Measurements from ENCODE around the gene COMMD10. TPM values are rescaled to one million over a fixed set of nuclear protein-coding genes. Genes with fewer than 3 reads are reported as not detected.

Gene COMMD10
- total RNA-seq, 2 experiments from 2014 or later, result 16.7 to 20.8 TPM

DNA sequence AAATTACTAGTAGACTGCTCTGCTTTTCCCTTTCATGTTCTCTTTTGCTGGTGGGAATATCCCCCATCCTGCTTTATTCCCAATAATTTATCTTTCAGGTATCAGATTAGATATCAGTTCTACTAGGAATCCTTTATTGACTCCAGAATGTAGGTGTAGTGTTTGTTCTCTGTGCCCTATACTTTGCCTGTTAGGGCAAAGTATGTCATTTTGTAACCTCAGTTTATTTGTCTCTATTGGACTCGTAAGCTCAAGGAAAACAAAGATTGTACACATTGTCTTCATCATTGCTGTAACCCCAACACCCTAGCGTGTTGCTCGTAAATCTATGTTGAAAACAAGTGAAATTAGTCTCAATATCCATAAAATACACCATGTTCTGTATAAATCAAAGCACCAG lies 190.5 kb downstream of the COMMD10 start:
- Mint-ChIP-seq H3K36me3 (ENCODE audit: low read depth) (peaks cover 28% of the 10 kb centered on the region), H3K4me3 (no peak overlapping the region), H3K27ac (no peak overlapping the region), H3K27me3 (no peaks in the 10 kb centered on the region), H3K4me1 (ENCODE audit: low read depth) (peaks cover 5% of the 10 kb centered on the region), H3K9me3 (peaks cover 30% of the 10 kb centered on the region)
- ChIA-PET CTCF (no interaction called here), POLR2A (no interaction called here)
- ATAC-seq (no peak), DNase-seq (no peak)
- TF ChIP-seq CTCF (IDR thresholded peaks at IDR 0.05), result no peak
- intact Hi-C loops (cut with micrococcal nuclease), result no loop called here

DNA sequence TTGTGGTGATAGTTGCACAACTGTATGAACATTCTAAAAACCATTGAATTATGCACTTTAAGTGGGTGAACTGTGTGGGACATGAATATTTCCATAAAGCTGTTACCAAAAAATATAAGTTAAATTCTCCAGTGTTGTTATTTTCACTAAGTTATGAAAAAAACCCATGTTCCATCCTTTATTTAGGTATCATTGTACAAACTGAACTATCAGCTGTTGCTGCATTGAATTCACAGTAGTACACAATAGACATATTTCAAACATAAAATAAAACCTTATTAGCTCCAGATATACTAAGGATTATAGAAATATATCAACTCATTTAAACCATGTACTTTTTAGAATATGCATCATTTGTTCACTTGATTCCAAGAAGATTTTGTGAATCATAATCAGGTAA lies 192.1 kb downstream of the COMMD10 start:
- no peaks in the 10 kb centered on the region for H3K27me3 Mint-ChIP-seq
- DNase-seq, result no peak
- H3K4me1 Mint-ChIP-seq (ENCODE audit: low read depth), result peaks cover 12% of the 10 kb centered on the region
- no peak for ATAC-seq
- peaks cover 24% of the 10 kb centered on the region for H3K36me3 Mint-ChIP-seq (ENCODE audit: low read depth)
- no peak overlapping the region for H3K4me3 Mint-ChIP-seq
- intact Hi-C loops (cut with micrococcal nuclease), result no loop called here
- peaks cover 26% of the 10 kb centered on the region for H3K9me3 Mint-ChIP-seq
- ChIA-PET POLR2A (no interaction called here), CTCF (no interaction called here)
- no peak for TF ChIP-seq CTCF (IDR thresholded peaks at IDR 0.05)
- no peak overlapping the region for H3K27ac Mint-ChIP-seq

GRCh38 chr5:116280149-116280803 lies 195.5 kb downstream of the COMMD10 start:
- Mint-ChIP-seq H3K4me1 (ENCODE audit: low read depth) (peaks cover 14% of the 10 kb centered on the region), H3K9me3 (peaks cover 16% of the 10 kb centered on the region), H3K36me3 (ENCODE audit: low read depth) (peaks cover 21% of the 10 kb centered on the region), H3K27ac (no peak overlapping the region), H3K4me3 (no peak overlapping the region), H3K27me3 (no peaks in the 10 kb centered on the region)
- TF ChIP-seq CTCF (IDR thresholded peaks at IDR 0.05), result no peak
- POLR2A ChIA-PET, result no interaction called here
- intact Hi-C loops (cut with micrococcal nuclease), result no loop called here
- DNase-seq (no peak), ATAC-seq (no peak)
- CTCF ChIA-PET, result no interaction called here

GRCh38 chr5:116281309-116281708 lies 196.5 kb downstream of the COMMD10 start:
- POLR2A ChIA-PET, result no interaction called here
- CTCF ChIA-PET, result no interaction called here

GRCh38 chr5:116288524-116288923 lies 203.7 kb downstream of the COMMD10 start:
- CTCF ChIA-PET, result no interaction called here
- DNase-seq, result no peak
- Mint-ChIP-seq H3K27ac (no peak overlapping the region), H3K4me1 (ENCODE audit: low read depth) (no peaks in the 10 kb centered on the region), H3K27me3 (no peaks in the 10 kb centered on the region), H3K9me3 (peaks cover 28% of the 10 kb centered on the region), H3K36me3 (ENCODE audit: low read depth) (peaks cover 49% of the 10 kb centered on the region), H3K4me3 (no peak overlapping the region)
- no peak for ATAC-seq
- POLR2A ChIA-PET, result no interaction called here
- TF ChIP-seq CTCF (IDR thresholded peaks at IDR 0.05), result no peak
- intact Hi-C loops (cut with micrococcal nuclease), result no loop called here

More at GRCh38 chr5:116281309-116281708, 196.5 kb downstream of the COMMD10 start:
- Mint-ChIP-seq H3K4me3 (no peak overlapping the region), H3K4me1 (ENCODE audit: low read depth) (peaks cover 14% of the 10 kb centered on the region), H3K27me3 (no peaks in the 10 kb centered on the region), H3K27ac (no peak overlapping the region), H3K9me3 (peaks cover 15% of the 10 kb centered on the region), H3K36me3 (ENCODE audit: low read depth) (peaks cover 22% of the 10 kb centered on the region)
- no peak for TF ChIP-seq CTCF (IDR thresholded peaks at IDR 0.05)
- no peak for DNase-seq
- no peak for ATAC-seq
- intact Hi-C loops (cut with micrococcal nuclease), result no loop called here
